SJSA1 (cell line): ENCODE data around the gene LMF1. TPM values are rescaled to one million over a fixed set of nuclear protein-coding genes. Genes with fewer than 3 reads are reported as not detected.
A peak's percentile ranks its signal among the peaks of the same experiment; 100 is the strongest.
"Not testable (repeated sequence)": the region's sequence is repeated elsewhere in the genome, so short reads cannot be mapped to it uniquely, and the experiment has no call there.

Source experiments
- DNase-seq, 2 experiments: peaks; one replicate each; pipeline ENCODE4 v3.0.0-alpha.2; 2015 to 2020; ENCODE audit warnings: low spot score in 2 of 2, low read depth in 1 of 2
- H3K27ac ChIP-seq: fragments of 250-450 bp; sonication (Bioruptor Pico); 2 replicates; pipeline ENCODE4 v1.5.1; 2020; ENCODE audit warnings: mild to moderate bottlenecking, moderate library complexity
- H3K27me3 ChIP-seq: fragments of 250-450 bp; sonication (Bioruptor Pico); replicated peaks from 2 replicates; pipeline ENCODE4 v1.5.1; 2020; ENCODE audit warnings: mild to moderate bottlenecking, moderate library complexity
- H3K36me3 ChIP-seq: fragments of 250-450 bp; sonication (Bioruptor Pico); 2 replicates; pipeline ENCODE4 v1.5.1; 2020; ENCODE audit warnings: mild to moderate bottlenecking
- H3K4me1 ChIP-seq: fragments of 250-450 bp; sonication (Bioruptor Pico); replicated peaks from 2 replicates; pipeline ENCODE4 v1.6.1; 2021; ENCODE audit warnings: mild to moderate bottlenecking
- H3K4me3 ChIP-seq: fragments of 250-450 bp; sonication (Bioruptor Pico); 2 replicates; pipeline ENCODE4 v1.5.1; 2020; ENCODE audit warnings: mild to moderate bottlenecking
- H3K9me3 ChIP-seq: fragments of 250-450 bp; sonication (Bioruptor Pico); replicated peaks from 2 replicates; pipeline ENCODE4 v1.5.1; 2020; ENCODE audit warnings: mild to moderate bottlenecking
- total RNA-seq: library from RNA; depleted of rRNA; stranded (reverse); fragments of >200 nt; shearing (Covaris generic); gene quantifications from 2 replicates; pipeline ENCODE4 v1.2.3, GENCODE V29; 2014

Gene LMF1
- total RNA-seq, 1 experiment from 2014 or later = 23.5 TPM

DNA sequence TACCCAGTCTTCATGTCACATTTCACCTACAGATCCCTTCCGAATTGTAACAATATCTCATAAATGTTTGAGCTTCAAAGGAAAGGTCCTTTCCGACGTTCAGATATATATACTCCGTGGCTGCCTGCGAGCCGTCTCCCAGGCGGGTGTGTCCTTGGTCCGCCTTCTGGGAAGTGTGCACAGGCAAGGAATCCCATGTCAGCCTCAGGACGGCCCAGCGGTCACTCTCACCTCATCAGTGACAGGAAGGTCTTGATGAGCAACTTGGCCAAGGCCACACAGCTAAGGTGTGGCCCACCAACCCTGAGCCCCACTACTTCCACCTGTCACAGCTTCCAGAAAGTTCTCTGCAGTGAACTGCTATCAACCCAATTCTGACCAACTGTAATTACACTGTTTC, 4.3 kb downstream of the LMF1 start:
- Histone ChIP-seq H3K4me1 (peaks cover 7% of the 10 kb centered on the region), H3K36me3 (peaks cover 20% of the 10 kb centered on the region), H3K27ac (no peak overlapping the region), H3K4me3 (no peak overlapping the region), H3K9me3 (peaks cover 7% of the 10 kb centered on the region; the same call in 1 of the 2 replicates), H3K27me3 (peaks cover under 1% of the 10 kb centered on the region)
- DNase-seq = no peak

DNA sequence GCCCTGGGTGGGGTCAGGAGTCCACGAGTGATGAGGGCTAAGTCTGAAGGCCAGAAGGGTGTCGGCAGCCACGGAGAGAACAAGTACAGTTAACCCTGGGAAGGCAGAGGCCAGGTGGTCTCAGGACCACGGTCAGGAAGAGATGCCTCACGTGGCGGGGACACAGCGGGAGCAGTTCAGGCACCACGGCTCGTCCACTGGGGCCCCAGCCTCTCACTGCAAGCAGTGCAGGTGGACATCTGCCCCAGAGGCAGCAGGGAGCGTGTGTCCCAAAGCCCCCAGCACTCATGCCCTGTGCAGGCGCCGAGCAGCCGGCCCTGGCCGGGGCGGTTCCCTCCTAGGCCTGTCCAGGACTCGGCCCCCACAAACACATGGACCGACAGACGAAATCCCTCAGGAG, 4.7 kb downstream of the LMF1 start:
- H3K4me1 ChIP-seq = peaks cover 7% of the 10 kb centered on the region
- no peak for DNase-seq
- peaks cover 7% of the 10 kb centered on the region; the same call in 1 of the 2 replicates for H3K9me3 ChIP-seq
- H3K27me3 ChIP-seq = no peaks in the 10 kb centered on the region
- H3K27ac ChIP-seq = no peak overlapping the region
- H3K36me3 ChIP-seq = peaks cover 20% of the 10 kb centered on the region
- H3K4me3 ChIP-seq = no peak overlapping the region

DNA sequence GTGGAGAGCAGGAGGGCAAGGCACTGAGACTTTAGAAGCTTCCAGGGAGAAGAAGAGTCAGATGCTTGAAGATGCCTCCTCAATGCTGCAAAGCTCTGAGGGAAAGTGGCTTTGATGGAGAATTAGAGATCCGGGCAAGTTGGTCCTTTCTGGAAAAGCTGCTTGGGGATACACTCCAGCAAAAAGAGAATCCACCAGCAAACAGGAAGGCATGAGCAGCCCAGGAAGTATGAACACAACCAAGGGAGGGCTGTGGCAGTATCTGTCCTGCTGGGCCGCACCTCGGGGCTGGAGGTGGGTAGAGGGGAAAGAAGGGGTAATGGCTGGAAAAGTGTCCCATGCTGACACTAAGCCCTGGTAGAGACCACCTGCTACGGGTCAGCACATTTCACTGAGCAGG, 5.3 kb downstream of the LMF1 start:
- peak in 1 of 2 experiments; percentile 23 for DNase-seq
- Histone ChIP-seq H3K36me3 (peaks cover 18% of the 10 kb centered on the region), H3K4me1 (peaks cover 7% of the 10 kb centered on the region), H3K27me3 (no peaks in the 10 kb centered on the region), H3K4me3 (no peak overlapping the region), H3K9me3 (peaks cover 7% of the 10 kb centered on the region; the same call in 1 of the 2 replicates), H3K27ac (no peak overlapping the region)

GRCh38 chr16:965036-965395, 5.8 kb downstream of the LMF1 start:
- Histone ChIP-seq H3K4me1 (peaks cover 3% of the 10 kb centered on the region), H3K4me3 (no peak overlapping the region), H3K27ac (no peak overlapping the region), H3K9me3 (peaks cover 7% of the 10 kb centered on the region; the same call in 1 of the 2 replicates), H3K27me3 (no peaks in the 10 kb centered on the region), H3K36me3 (peaks cover 16% of the 10 kb centered on the region)
- peak in 1 of 2 experiments; percentile 43 for DNase-seq

GRCh38 chr16:964356-965035, 6.3 kb downstream of the LMF1 start:
- Histone ChIP-seq H3K36me3 (peaks cover 16% of the 10 kb centered on the region), H3K4me1 (no peaks in the 10 kb centered on the region), H3K27ac (no peak overlapping the region), H3K4me3 (no peak overlapping the region), H3K27me3 (no peaks in the 10 kb centered on the region), H3K9me3 (peaks cover 7% of the 10 kb centered on the region; the same call in 1 of the 2 replicates)
- DNase-seq = peak in 1 of 2 experiments; percentile 36

DNA sequence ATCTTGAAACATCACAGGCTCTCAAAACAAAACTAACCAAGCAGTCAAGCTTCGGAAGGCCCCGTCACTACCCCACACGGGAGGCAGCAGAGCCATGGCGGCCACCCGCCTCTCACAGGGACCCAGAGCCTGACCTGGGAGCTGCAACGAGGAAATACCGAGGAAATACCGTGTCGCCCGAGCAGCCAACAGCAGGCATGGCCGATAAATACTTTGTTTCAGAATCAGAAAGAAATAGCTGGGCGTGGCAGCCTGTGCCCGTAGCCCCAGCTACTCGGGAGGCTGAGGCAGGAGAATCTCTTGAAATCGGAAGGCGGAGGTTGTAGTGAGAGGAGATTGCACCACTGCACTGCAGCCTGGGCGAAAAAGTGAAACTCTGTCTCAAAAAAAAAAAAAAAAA, 6.9 kb downstream of the LMF1 start:
- peaks cover 16% of the 10 kb centered on the region for H3K36me3 ChIP-seq
- no peak for DNase-seq
- H3K4me1 ChIP-seq = no peaks in the 10 kb centered on the region
- H3K4me3 ChIP-seq = no peak overlapping the region
- no peak overlapping the region for H3K27ac ChIP-seq
- peaks cover 7% of the 10 kb centered on the region; the same call in 1 of the 2 replicates for H3K9me3 ChIP-seq
- no peaks in the 10 kb centered on the region for H3K27me3 ChIP-seq

GRCh38 chr16:962901-963814, 7.6 kb downstream of the LMF1 start:
- DNase-seq = no peak
- H3K4me3 ChIP-seq = no peak overlapping the region
- no peak overlapping the region for H3K27ac ChIP-seq
- peaks cover 7% of the 10 kb centered on the region; the same call in 1 of the 2 replicates for H3K9me3 ChIP-seq
- H3K4me1 ChIP-seq = no peaks in the 10 kb centered on the region
- H3K27me3 ChIP-seq = no peaks in the 10 kb centered on the region
- peaks cover 13% of the 10 kb centered on the region for H3K36me3 ChIP-seq

DNA sequence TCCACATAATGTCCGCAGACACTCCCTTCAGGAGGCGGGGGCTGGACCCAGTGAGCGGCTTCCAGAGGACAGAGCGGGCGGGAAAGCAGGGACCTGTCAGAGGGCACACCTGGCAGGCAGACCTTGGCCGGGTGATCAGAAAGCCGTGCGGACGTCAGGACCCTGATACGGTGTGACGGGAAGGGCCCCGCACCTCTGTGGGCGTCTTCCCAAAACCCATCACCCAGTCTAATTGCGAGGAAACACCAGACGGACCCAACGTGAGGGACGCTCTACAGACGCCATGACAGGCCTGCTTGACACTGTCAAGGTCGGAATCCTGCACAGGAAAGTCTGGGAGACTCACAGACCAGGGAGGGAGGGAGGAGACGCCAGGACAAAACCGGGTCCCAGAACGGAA, 8.4 kb downstream of the LMF1 start:
- no peaks in the 10 kb centered on the region for H3K27me3 ChIP-seq
- no peak overlapping the region for H3K4me3 ChIP-seq
- DNase-seq = no peak
- peaks cover 13% of the 10 kb centered on the region; the same call in 1 of the 2 replicates for H3K36me3 ChIP-seq
- no peaks in the 10 kb centered on the region for H3K4me1 ChIP-seq
- H3K9me3 ChIP-seq = peaks cover 7% of the 10 kb centered on the region; the same call in 1 of the 2 replicates
- no peak overlapping the region for H3K27ac ChIP-seq

GRCh38 chr16:959232-960040, 11.3 kb downstream of the LMF1 start:
- no peaks in the 10 kb centered on the region for H3K4me1 ChIP-seq
- H3K27me3 ChIP-seq = no peaks in the 10 kb centered on the region

GRCh38 chr16:955766-956165, 15.0 kb downstream of the LMF1 start:
- H3K4me1 ChIP-seq, DNase-seq, H3K27ac ChIP-seq, H3K27me3 ChIP-seq, H3K9me3 ChIP-seq, H3K36me3 ChIP-seq, H3K4me3 ChIP-seq: not testable (repeated sequence)

More at GRCh38 chr16:959232-960040, 11.3 kb downstream of the LMF1 start:
- H3K27ac ChIP-seq = no peak overlapping the region
- H3K9me3 ChIP-seq = no peaks in the 10 kb centered on the region
- no peaks in the 10 kb centered on the region for H3K36me3 ChIP-seq
- no peak overlapping the region for H3K4me3 ChIP-seq
- no peak for DNase-seq

DNA sequence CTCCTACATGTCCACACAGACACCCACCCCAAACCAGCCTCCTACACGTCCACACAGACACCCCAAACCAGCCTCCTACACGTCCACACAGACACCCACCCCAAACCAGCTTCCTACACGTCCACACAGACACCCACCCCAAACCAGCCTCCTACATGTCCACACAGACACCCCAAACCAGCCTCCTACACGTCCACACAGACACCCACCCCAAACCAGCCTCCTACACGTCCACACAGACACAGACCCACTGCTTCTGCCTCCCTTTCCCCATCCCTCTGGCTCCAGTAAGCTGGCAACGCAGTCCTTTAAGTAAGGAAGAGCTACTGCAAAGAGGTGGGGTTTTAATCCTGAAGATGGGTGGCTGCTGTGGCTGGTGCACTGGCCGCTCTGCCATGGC, 17.0 kb downstream of the LMF1 start:
- not testable (repeated sequence) for H3K4me1 ChIP-seq, H3K4me3 ChIP-seq, H3K27me3 ChIP-seq, H3K36me3 ChIP-seq, H3K27ac ChIP-seq, DNase-seq, H3K9me3 ChIP-seq

- H3K9me3 ChIP-seq = no peaks in the 10 kb centered on the region
- no peaks in the 10 kb centered on the region for H3K36me3 ChIP-seq
- no peaks in the 10 kb centered on the region for H3K4me1 ChIP-seq
- H3K27me3 ChIP-seq = no peaks in the 10 kb centered on the region
- H3K27ac ChIP-seq = no peak overlapping the region
- no peak for DNase-seq
- no peak overlapping the region for H3K4me3 ChIP-seq
These were observed 18.5 kb downstream of the LMF1 start for GRCh38 chr16:952321-952720.

DNA sequence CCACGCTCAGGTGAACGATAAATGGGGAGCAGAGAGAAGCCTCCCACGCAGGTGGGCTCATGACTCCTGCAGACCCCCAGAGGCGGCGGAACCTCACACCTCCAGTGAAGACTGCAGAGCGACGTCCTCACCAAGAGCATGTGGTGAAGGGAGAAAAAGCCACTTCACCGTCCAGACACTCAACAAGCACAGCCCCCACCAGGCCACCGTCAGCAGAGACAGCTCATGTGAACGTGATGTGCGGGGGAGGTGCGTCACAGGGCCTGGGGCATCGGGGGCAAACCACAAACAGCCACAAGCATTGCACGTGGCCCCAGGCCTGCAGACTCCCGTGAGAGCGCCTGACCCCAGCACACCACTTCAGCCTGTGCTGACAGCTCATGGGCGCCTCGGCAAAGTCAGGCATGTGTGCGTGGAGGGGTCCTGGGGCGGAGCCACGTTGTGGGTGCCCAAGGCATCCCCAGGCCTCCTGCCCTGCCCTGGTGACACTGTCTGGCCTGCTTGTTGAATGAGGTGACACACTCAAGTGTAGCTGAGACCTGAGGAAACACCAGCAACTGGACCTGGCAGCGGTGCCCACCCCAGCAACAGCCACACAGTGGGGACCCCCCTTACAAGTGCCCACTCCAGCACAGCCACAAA, 19.0 kb downstream of the LMF1 start:
- no peak for DNase-seq
- H3K36me3 ChIP-seq = no peaks in the 10 kb centered on the region
- H3K9me3 ChIP-seq = no peaks in the 10 kb centered on the region
- H3K27ac ChIP-seq = no peak overlapping the region
- no peaks in the 10 kb centered on the region for H3K4me1 ChIP-seq
- H3K4me3 ChIP-seq = no peak overlapping the region
- no peaks in the 10 kb centered on the region for H3K27me3 ChIP-seq
